ENCODE measurements around the gene LYRM1.

- TF ChIP-seq CTCF (IDR thresholded peaks at IDR 0.05) (no peak), POLR2A (IDR thresholded peaks at IDR 0.05) (no peak)
These were observed 10.8 kb downstream of the LYRM1 start for GRCh38 chr16:20911361-20911760.

All from lower leg skin (tissue), 3 donors.